ENCODE results near the gene GNG12. TPM values are rescaled to one million over a fixed set of nuclear protein-coding genes. Genes with fewer than 3 reads are reported as not detected.

Gene GNG12
- total and polyA plus RNA-seq, 10 donors, result 15.2 to 102 (median 76.2) TPM

GRCh38 chr1:67704351-67704750, 128.9 kb downstream of the GNG12 start:
- no peaks in the 10 kb centered on the region for H3K9me3 ChIP-seq
- WGBS, 5 donors, result 90 to 95% (median 93%) methylated on average over 3 of the region's 3 CpGs
- H3K27me3 ChIP-seq (replicated peaks in 1 of 7), result no peaks in the 10 kb centered on the region
- H3K4me1 ChIP-seq, result no peaks in the 10 kb centered on the region
- intact Hi-C loops (cut with DNase I; ENCODE audit: low total_unique reads), result no loop called here
- H3K27ac ChIP-seq, result no peak overlapping the region
- TF ChIP-seq POLR2AphosphoS5 (IDR thresholded peaks at IDR 0.05) (no peak), CTCF (IDR thresholded peaks at IDR 0.05 in 8 of 11, conservative IDR thresholded peaks at IDR 0.05 in 3 of 11) (no peak), POLR2A (IDR thresholded peaks at IDR 0.05) (no peak)
- H3K4me3 ChIP-seq, result no peak overlapping the region
- peaks cover 0 to 31% (median 2%) of the 10 kb centered on the region in 6 donors for H3K36me3 ChIP-seq
- no peak for DNase-seq

GRCh38 chr1:67701876-67702275, 131.4 kb downstream of the GNG12 start:
- no peaks in the 10 kb centered on the region for H3K9me3 ChIP-seq
- intact Hi-C loops (cut with DNase I; ENCODE audit: low total_unique reads), result no loop called here
- TF ChIP-seq POLR2A (IDR thresholded peaks at IDR 0.05), result no peak
- no peak for TF ChIP-seq POLR2AphosphoS5 (IDR thresholded peaks at IDR 0.05)
- TF ChIP-seq CTCF (IDR thresholded peaks at IDR 0.05 in 8 of 11, conservative IDR thresholded peaks at IDR 0.05 in 3 of 11), result no peak
- peaks cover 0 to 31% (median 2%) of the 10 kb centered on the region in 6 donors for H3K36me3 ChIP-seq
- peaks cover 0 to under 1% (median 0%) of the 10 kb centered on the region in 6 donors for H3K4me1 ChIP-seq
- WGBS, 5 donors, result 75 to 94% (median 89%) methylated on average over 2 of the region's 2 CpGs
- H3K27ac ChIP-seq, result no peak overlapping the region
- H3K4me3 ChIP-seq, result no peak overlapping the region
- DNase-seq, result no peak
- no peaks in the 10 kb centered on the region for H3K27me3 ChIP-seq (replicated peaks in 1 of 7)

- H3K4me1 ChIP-seq, result peaks cover 0 to 3% (median 0%) of the 10 kb centered on the region in 6 donors
- DNase-seq, result no peak
- no peak overlapping the region for H3K27ac ChIP-seq
- no peak overlapping the region for H3K4me3 ChIP-seq
- no peaks in the 10 kb centered on the region for H3K27me3 ChIP-seq (replicated peaks in 1 of 7)
- no peak for TF ChIP-seq POLR2AphosphoS5 (IDR thresholded peaks at IDR 0.05)
- no peak for TF ChIP-seq CTCF (IDR thresholded peaks at IDR 0.05 in 8 of 11, conservative IDR thresholded peaks at IDR 0.05 in 3 of 11)
- no peak for TF ChIP-seq POLR2A (IDR thresholded peaks at IDR 0.05)
- H3K9me3 ChIP-seq, result no peaks in the 10 kb centered on the region
- H3K36me3 ChIP-seq, result peaks cover 0 to 30% (median 2%) of the 10 kb centered on the region in 6 donors
- 85 to 90% (median 86%) methylated on average over 8 of the region's 8 CpGs for WGBS, 5 donors
- intact Hi-C loops (cut with DNase I; ENCODE audit: low total_unique reads), result no loop called here
These were observed 132.4 kb downstream of the GNG12 start for GRCh38 chr1:67700692-67701410.

GRCh38 chr1:67700220-67700619, 133.0 kb downstream of the GNG12 start:
- H3K4me3 ChIP-seq, result no peak overlapping the region
- peaks cover 0 to 3% (median 0%) of the 10 kb centered on the region in 6 donors for H3K4me1 ChIP-seq
- no peaks in the 10 kb centered on the region for H3K9me3 ChIP-seq
- H3K27me3 ChIP-seq (replicated peaks in 1 of 7), result no peaks in the 10 kb centered on the region
- peaks cover 0 to 25% (median 0%) of the 10 kb centered on the region in 6 donors for H3K36me3 ChIP-seq
- TF ChIP-seq CTCF (IDR thresholded peaks at IDR 0.05 in 8 of 11, conservative IDR thresholded peaks at IDR 0.05 in 3 of 11), result no peak
- TF ChIP-seq POLR2A (IDR thresholded peaks at IDR 0.05), result no peak
- no peak for TF ChIP-seq POLR2AphosphoS5 (IDR thresholded peaks at IDR 0.05)
- intact Hi-C loops (cut with DNase I; ENCODE audit: low total_unique reads), result no loop called here
- 85 to 91% (median 89%) methylated on average over 4 of the region's 4 CpGs for WGBS, 5 donors
- H3K27ac ChIP-seq, result no peak overlapping the region
- DNase-seq, result no peak
